ENCODE results near the gene SRSF3.
"Not testable (repeated sequence)": the region's sequence is repeated elsewhere in the genome, so short reads cannot be mapped to it uniquely, and the experiment has no call there.

The SRSF3 gene

GRCh38 chr6:36576578-36576977 lies 17.6 kb upstream of the SRSF3 start:
- no peak for DNase-seq (ENCODE audit: low spot score)

DNA sequence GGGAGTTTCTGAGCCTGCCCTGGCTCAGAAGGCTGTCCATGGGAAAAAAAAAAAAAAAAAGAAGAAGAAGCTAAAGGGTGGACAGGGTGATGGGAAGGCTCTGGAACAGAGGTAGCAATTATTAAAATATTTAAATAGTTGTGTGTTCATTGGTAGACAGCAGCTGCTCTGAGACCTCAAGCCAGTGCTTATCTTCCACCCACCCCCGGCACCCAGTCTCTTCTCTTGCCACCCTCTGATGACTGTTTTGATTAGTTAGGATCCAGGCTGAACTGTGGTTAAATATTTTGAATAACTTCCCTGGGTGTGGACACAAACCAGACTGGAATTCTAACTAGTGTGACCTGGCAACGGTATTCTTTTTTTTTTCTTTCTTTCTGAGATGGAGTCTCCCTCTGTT lies 16.9 kb upstream of the SRSF3 start:
- peak; percentile 94 for DNase-seq (ENCODE audit: low spot score)

GRCh38 chr6:36578030-36578429 lies 16.1 kb upstream of the SRSF3 start:
- no peak for DNase-seq (ENCODE audit: low spot score)

DNA sequence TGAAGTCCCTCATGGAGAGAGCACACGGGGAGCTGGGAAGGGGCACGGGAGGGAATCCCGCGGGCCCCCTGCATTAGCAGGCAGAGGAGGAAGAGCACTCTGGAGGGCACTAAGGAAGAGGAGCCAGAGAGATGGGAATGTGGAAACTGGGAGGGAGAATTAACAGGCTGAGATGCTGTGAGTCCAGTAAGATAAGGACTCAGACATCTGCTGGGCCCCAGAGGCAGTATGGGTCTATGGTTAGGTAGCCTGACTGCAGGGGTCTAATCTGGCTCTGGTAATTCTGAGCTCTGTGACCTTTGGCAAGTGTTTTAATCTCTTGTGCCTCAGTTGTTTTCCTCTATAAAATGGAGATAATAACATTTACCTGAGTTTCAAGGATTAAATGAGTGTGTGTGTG lies 15.7 kb upstream of the SRSF3 start:
- DNase-seq (ENCODE audit: low spot score), result no peak

DNA sequence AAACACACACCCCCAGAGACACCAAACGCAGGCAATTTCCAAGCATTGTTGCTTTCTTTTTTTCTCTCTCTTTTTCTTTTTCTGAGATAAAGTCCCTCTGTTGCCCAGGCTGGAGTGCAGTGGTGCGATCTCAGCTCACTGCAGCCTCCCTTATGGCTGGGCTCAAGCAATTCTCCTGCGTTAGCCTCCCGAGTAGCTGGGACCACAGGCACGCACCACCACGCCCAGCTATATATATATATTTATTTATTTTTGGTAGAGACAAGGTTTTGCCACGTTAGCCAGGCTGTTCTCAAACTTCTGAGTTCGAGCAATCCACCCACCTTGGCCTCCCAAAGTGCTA lies 14.0 kb upstream of the SRSF3 start:
- no peak for DNase-seq (ENCODE audit: low spot score)

- DNase-seq (ENCODE audit: low spot score), result peak; percentile 43
Observed at GRCh38 chr6:36581716-36582115, 12.4 kb upstream of the SRSF3 start.

DNA sequence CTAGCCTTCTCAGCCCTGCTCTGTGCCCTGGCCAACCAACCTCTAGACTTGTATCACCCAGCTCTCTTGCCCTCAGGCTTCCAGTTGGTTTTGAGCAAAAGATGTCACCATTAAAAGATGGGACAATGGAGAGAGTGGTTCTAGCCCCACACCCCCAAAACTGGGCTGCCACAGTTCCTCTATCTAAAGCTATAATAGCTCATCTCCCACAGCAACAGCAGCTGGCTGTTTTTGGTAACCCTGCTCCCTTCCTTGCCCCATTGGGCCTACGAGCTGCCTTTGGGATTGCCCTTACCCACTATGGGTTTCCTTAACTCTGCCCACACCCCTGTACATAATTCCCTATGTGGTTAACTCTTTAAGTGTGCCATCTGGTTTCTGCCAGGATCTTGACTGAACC lies 7.6 kb upstream of the SRSF3 start:
- DNase-seq (ENCODE audit: low spot score), result no peak

- DNase-seq (ENCODE audit: low spot score), result not testable (repeated sequence)
Observed at GRCh38 chr6:36589025-36589400, 5.1 kb upstream of the SRSF3 start.

DNA sequence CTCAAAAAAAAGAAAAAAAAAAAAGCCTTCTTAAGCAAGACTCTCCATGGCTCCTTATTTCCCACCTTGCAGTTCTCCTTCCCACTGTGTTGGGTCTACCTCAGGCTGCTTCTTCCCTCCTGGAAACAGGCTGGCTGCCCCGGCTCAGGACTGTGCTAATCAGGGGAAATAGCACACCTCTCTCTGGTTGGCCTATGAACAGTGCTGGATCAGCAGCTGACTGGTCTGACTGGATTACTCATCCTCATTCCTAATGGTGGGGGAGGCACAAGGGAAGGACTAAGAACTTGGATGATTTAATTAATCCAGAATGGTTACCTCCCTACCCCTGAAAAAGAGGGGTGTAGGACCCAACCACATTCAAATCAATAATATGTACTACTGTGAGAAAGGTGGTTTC lies 3.9 kb upstream of the SRSF3 start:
- DNase-seq (ENCODE audit: low spot score), result peak; percentile 86

- no peak for DNase-seq (ENCODE audit: low spot score)
Observed at GRCh38 chr6:36592221-36592655, 1.9 kb upstream of the SRSF3 start.

DNA sequence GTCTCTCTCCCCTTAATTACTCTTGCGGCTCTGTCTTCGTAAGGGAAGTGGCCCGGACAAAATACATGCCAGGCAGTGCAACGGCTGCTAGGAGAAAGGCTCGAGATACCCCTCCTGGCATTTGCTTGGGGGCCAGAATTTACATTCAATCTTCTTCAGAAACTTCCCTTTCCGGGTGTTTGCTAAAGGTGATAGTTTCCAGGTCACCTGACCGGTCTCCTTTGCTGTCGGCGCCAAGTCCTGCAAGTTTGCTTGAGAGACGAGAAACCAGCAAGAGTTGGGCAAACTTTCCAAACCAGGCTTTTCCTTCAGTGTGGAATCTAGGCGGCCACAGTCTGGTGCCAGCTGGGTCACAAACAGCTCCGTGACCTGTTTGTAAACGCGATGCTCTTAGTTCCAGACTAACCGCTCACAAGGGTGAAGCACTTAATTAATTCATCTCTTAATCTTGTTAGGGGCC lies 563 bp upstream of the SRSF3 start:
- peak; percentile 73 for DNase-seq (ENCODE audit: low spot score)

DNA sequence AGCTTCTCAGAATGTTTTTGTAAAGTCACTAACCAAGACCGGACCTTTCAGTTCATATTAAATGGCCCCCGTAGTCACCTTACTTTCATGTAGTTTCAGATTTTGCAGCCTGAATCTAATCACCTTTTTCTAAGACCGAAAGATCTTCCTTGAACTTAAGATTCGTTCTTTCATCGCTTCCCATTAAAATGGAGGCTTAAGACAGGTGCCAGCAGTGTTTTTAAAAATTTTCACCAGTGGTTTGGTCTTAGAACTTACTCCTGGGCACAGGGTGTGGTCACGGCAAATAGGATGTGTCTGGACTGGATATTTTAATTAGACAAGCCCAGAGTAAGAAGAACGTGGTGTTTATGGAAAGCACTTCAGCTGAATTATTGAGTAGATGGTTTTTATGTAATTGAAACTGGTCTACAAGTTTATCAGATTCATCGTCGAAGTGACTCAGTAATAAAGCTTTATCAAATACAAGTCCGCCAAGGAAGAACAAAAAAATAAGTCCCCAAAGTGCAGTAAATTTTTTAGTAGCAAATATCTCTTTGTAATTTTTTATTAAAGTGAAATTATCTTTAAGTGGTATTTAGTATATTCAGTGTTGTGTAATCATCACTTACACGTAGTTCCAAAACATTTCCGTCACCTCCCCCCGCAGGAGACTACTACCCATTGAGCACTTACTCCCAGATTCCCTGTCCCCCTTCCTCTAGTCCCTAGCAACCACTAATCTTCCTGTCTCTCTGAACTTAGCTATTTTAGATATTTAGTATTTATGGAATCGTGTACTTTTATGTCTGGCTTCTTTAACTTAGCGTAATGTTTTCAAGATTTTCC lies 868 bp downstream of the SRSF3 start:
- peak; percentile 55 for DNase-seq (ENCODE audit: low spot score)

DNA sequence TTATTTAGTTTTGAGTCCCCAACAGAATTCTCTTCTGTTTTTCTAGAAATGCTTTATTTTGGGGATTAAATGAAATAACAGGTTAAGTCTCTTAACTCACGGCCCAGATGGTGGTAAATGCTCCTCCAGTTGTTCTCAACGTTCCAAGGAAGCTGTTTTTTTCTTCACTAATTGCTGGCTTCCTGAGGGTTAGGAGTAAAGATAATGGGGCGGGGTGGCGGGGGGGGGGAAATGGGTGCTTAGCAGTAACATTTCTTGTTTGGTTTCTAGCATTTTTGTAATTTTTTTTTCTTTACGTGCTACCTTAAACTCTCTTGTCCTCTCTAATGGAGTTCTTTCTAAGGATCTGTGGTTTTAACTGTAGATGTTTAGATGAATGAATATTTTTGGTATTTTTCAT lies 2.2 kb downstream of the SRSF3 start:
- DNase-seq (ENCODE audit: low spot score), result peak; percentile 34

DNA sequence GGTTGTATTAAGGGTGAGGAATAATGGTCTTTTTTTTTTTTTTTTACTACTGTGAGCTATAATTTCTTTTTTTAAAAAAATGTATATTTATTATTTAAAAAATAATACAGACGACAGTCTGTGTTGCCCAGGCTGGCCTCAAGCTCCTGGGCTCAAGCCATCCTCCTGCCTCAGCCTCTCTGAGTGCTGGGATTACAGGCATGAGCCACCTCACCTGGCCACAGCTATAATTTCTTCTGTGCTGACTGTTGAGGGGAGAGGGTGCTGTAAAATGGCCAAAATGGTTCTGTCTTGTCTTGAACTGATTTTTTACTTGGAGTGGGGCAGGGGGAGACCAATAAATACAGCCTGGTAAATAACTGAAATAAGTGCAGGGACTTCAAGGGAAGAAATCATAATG lies 3.6 kb downstream of the SRSF3 start:
- DNase-seq (ENCODE audit: low spot score), result no peak

- DNase-seq (ENCODE audit: low spot score), result no peak
Observed at GRCh38 chr6:36598326-36598725, 4.2 kb downstream of the SRSF3 start.

GRCh38 chr6:36598739-36599318 lies 4.7 kb downstream of the SRSF3 start:
- no peak for DNase-seq (ENCODE audit: low spot score)

DNA sequence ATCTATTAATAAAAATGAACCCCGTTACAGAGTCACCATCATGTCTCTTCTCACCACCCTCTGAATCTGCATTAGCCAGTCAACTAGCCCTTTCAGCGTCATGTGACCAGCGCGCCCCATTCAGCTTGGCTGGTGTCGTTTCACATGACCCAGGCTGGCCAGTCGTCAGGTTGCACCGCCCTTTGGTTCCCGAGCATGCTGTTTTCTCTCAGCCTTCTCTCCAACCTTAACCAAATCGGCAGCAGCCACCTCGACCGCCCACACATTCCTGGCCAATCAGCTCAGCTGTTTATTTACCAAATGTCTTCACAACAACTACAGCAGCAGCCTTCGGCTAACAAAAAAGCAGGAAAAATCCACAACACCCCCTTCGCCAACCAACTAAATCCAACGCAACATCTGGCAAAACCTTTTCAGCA lies 5.6 kb downstream of the SRSF3 start:
- DNase-seq (ENCODE audit: low spot score), result peak; percentile 58

GRCh38 chr6:36600564-36601146 lies 6.5 kb downstream of the SRSF3 start:
- no peak for DNase-seq (ENCODE audit: low spot score)

DNA sequence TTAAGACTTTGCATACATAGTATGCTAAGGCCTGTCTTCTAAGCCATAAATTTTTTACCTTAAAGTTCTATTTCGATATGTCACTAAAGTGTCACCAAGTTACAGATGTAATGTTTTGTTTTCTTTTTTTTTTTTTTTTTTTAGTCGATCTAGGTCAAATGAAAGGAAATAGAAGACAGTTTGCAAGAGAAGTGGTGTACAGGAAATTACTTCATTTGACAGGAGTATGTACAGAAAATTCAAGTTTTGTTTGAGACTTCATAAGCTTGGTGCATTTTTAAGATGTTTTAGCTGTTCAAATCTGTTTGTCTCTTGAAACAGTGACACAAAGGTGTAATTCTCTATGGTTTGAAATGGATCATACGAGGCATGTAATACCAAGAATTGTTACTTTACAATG lies 7.7 kb downstream of the SRSF3 start:
- not testable (repeated sequence) for DNase-seq (ENCODE audit: low spot score)

GRCh38 chr6:36603222-36604089 lies 9.3 kb downstream of the SRSF3 start:
- DNase-seq (ENCODE audit: low spot score), result no peak

DNA sequence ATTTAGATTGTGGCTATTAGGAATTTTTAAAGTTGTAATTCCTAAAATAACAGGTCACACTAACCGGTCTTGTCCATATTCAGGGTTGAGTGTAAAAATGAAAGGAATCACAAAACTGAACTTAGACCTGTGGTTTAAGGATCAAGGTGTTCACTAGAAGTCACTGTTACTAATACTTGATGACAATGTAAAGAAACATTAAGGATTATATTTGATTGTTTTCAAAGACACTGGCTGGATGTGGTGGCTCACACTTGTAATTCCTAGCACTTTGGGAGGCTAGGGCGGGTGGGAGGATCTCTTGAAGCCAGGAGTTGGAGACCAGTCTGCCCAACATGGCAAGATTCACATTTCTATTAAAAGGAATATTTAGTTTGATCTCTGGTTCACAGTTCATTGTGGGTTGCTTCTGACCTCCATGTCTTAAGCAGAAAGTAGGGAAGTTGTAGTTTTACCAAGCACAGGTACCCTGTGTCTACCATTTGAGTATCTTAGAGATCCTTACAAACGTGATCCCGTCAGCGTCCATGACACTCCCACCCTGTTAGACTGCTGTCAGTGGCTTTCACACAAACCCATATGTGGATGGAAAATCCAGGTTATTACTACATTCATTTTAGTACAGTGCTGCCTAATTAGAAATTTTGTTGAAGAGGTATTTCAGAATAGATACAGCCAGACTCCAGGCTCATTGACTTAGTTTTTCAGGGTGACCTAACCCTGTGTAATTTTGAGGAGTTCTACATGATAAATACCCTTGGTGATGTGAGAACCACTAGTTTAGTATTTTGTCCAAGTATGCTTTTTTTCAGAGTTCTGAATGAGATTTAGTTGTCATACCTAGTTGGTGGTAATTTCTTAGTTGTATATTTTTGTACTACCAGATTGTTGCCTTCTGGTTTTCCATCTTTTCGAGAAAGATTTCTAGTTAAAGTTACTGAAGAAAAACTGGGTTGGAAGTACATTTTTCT lies 10.2 kb downstream of the SRSF3 start:
- no peak for DNase-seq (ENCODE audit: low spot score)

All from kidney tubule cell (primary cell).